Upper lobe of left lung (tissue), 6 donors: ENCODE results near the gene DMD. TPM values are rescaled to one million over a fixed set of nuclear protein-coding genes. Genes with fewer than 3 reads are reported as not detected.
"Not testable (repeated sequence)": the region's sequence is repeated elsewhere in the genome, so short reads cannot be mapped to it uniquely, and the experiment has no call there.

Experiments used
- ATAC-seq, 2 donors: fragments of 200-7000 bp; cut with Tn5 transposase; one replicate each; pipeline ENCODE4 v1.9.1; 2022; ENCODE audit warnings: mild to moderate bottlenecking in 2 of 2, moderate library complexity in 2 of 2; ENCODE audit not compliant: low FRiP score in 2 of 2
- DNase-seq, 2 donors: peaks; one replicate each; pipeline ENCODE4 v3.0.0-alpha.2; 2019 to 2020
- H3K27ac ChIP-seq, 4 donors: fragments of 200-600 bp; sonication (generic); one replicate each; pipeline ENCODE4 v1.5.1; 2016 to 2019
- H3K27me3 ChIP-seq, 4 donors: fragments of 200-600 bp; sonication (generic); one replicate each; pipeline ENCODE4 v1.5.1; 2017 to 2019
- H3K36me3 ChIP-seq, 4 donors: fragments of 200-600 bp; sonication (generic); one replicate each; pipeline ENCODE4 v1.5.1; 2016 to 2019
- H3K4me1 ChIP-seq, 4 donors: fragments of 200-600 bp; sonication (generic); one replicate each; pipeline ENCODE4 v1.5.1; 2018 to 2019
- H3K4me3 ChIP-seq, 4 donors: fragments of 200-600 bp; sonication (generic); one replicate each; pipeline ENCODE4 v1.5.1; 2017 to 2019; ENCODE audit warnings: mild to moderate bottlenecking in 2 of 4, moderate library complexity in 1 of 4
- H3K9me3 ChIP-seq, 4 donors: fragments of 200-600 bp; sonication (generic); one replicate each; pipeline ENCODE4 v1.5.1; 2018 to 2019
- CTCF ChIP-seq, 6 experiments: fragments of 450-650 bp in 4 of 6; fragments of 200-600 bp in 2 of 6; sonication (generic) in 2 of 6; IDR thresholded peaks; one replicate each; pipeline ENCODE4 v1.5.1; 2016 to 2019; ENCODE audit warnings: antibody characterized with exemption in 6 of 6
- EP300 ChIP-seq, 4 donors: sonication (generic); formaldehyde crosslinking; IDR thresholded peaks; one replicate each; pipeline ENCODE4 v1.5.1; 2017; ENCODE audit warnings: antibody characterized with exemption in 4 of 4, control low read depth in 2 of 4
- POLR2A ChIP-seq, 4 donors: fragments of 450-650 bp; IDR thresholded peaks; one replicate each; pipeline ENCODE4 v1.5.1; 2016 to 2017; ENCODE audit warnings: antibody characterized with exemption in 4 of 4, mild to moderate bottlenecking in 2 of 4
- POLR2AphosphoS5 ChIP-seq, 2 donors: sonication (generic); formaldehyde crosslinking; IDR thresholded peaks; one replicate each; pipeline ENCODE4 v1.5.1; 2017; ENCODE audit warnings: antibody characterized with exemption in 2 of 2
- WGBS, 2 donors: methylation state at CpG; one replicate each; pipeline ENCODE4 v1.1.5; 2017 to 2018; 5-methylcytosine and 5-hydroxymethylcytosine counted together
- total RNA-seq, 6 donors: library from RNA; depleted of rRNA in 4 of 6; stranded (reverse); fragments of >200 nt in 4 of 6; gene quantifications; one replicate each; pipeline versions ENCODE4 v1.1.0 to v1.2.1, GENCODE V29; 2016 to 2021
- donor health status: DM: no; HTN: no; CAD: no; lungs with moderate emphysema.
- donor health status: DM: no; HTN: yes; CAD: no; lungs with severe emphysema.

DMD gene
- total RNA-seq, 6 donors from 2014 or later: 12.5 to 37.0 (median 24.0) TPM

- H3K4me1 ChIP-seq: no peaks in the 10 kb centered on the region
- no peak overlapping the region for H3K4me3 ChIP-seq
- H3K27ac ChIP-seq: no peak overlapping the region
- 60 to 73% methylated on average over 3 of the region's 3 CpGs for WGBS, 2 donors
- no peak for DNase-seq
- H3K27me3 ChIP-seq: no peaks in the 10 kb centered on the region
- TF ChIP-seq EP300 (IDR thresholded peaks at IDR 0.05) (no peak), CTCF (IDR thresholded peaks at IDR 0.05) (no peak), POLR2A (IDR thresholded peaks at IDR 0.05) (no peak), POLR2AphosphoS5 (IDR thresholded peaks at IDR 0.05) (no peak)
- no peaks in the 10 kb centered on the region for H3K9me3 ChIP-seq
- H3K36me3 ChIP-seq: no peaks in the 10 kb centered on the region
- no peak for ATAC-seq
These were observed 116.3 kb downstream of the DMD start for GRCh38 chrX:33095079-33095478.

- H3K36me3 ChIP-seq: no peaks in the 10 kb centered on the region
- no peaks in the 10 kb centered on the region for H3K9me3 ChIP-seq
- no peak overlapping the region for H3K4me3 ChIP-seq
- TF ChIP-seq POLR2AphosphoS5 (IDR thresholded peaks at IDR 0.05) (no peak), EP300 (IDR thresholded peaks at IDR 0.05) (no peak)
- no peaks in the 10 kb centered on the region for H3K4me1 ChIP-seq
- H3K27me3 ChIP-seq: no peaks in the 10 kb centered on the region
- ATAC-seq: no peak
- no peak for DNase-seq
- no peak overlapping the region for H3K27ac ChIP-seq
These were observed 123.9 kb downstream of the DMD start for GRCh38 chrX:33087411-33087810.

GRCh38 chrX:33086886-33087285 lies 124.5 kb downstream of the DMD start:
- no peaks in the 10 kb centered on the region for H3K9me3 ChIP-seq
- TF ChIP-seq POLR2AphosphoS5 (IDR thresholded peaks at IDR 0.05) (no peak), EP300 (IDR thresholded peaks at IDR 0.05) (no peak), POLR2A (IDR thresholded peaks at IDR 0.05) (no peak), CTCF (IDR thresholded peaks at IDR 0.05) (no peak)
- no peak overlapping the region for H3K4me3 ChIP-seq
- no peaks in the 10 kb centered on the region for H3K27me3 ChIP-seq
- WGBS, 2 donors: 76 to 94% methylated on average over 1 of the region's 1 CpG
- no peak for DNase-seq
- no peaks in the 10 kb centered on the region for H3K36me3 ChIP-seq
- no peak for ATAC-seq
- no peak overlapping the region for H3K27ac ChIP-seq
- no peaks in the 10 kb centered on the region for H3K4me1 ChIP-seq

- 83 to 88% methylated on average over 1 of the region's 1 CpG for WGBS, 2 donors
- no peaks in the 10 kb centered on the region for H3K27me3 ChIP-seq
- H3K36me3 ChIP-seq: no peaks in the 10 kb centered on the region
- ATAC-seq: no peak
- no peak overlapping the region for H3K4me3 ChIP-seq
- H3K4me1 ChIP-seq: no peaks in the 10 kb centered on the region
- peaks cover 0 to 9% (median 0%) of the 10 kb centered on the region in 4 donors for H3K9me3 ChIP-seq
- TF ChIP-seq POLR2AphosphoS5 (IDR thresholded peaks at IDR 0.05) (no peak), POLR2A (IDR thresholded peaks at IDR 0.05) (no peak), CTCF (IDR thresholded peaks at IDR 0.05) (no peak), EP300 (IDR thresholded peaks at IDR 0.05) (no peak)
- no peak overlapping the region for H3K27ac ChIP-seq
- no peak for DNase-seq
These were observed 129.0 kb downstream of the DMD start for GRCh38 chrX:33082371-33082770.

- WGBS, 2 donors: 89 to 94% methylated on average over 3 of the region's 3 CpGs
- H3K4me1 ChIP-seq: no peaks in the 10 kb centered on the region
- no peak for TF ChIP-seq POLR2AphosphoS5 (IDR thresholded peaks at IDR 0.05)
- TF ChIP-seq EP300 (IDR thresholded peaks at IDR 0.05): no peak
- no peak for TF ChIP-seq CTCF (IDR thresholded peaks at IDR 0.05)
- TF ChIP-seq POLR2A (IDR thresholded peaks at IDR 0.05): no peak
- no peak for DNase-seq
- ATAC-seq: no peak
- peaks cover 0 to 13% (median 0%) of the 10 kb centered on the region in 4 donors for H3K9me3 ChIP-seq
- no peak overlapping the region for H3K4me3 ChIP-seq
- H3K27ac ChIP-seq: no peak overlapping the region
- no peaks in the 10 kb centered on the region for H3K27me3 ChIP-seq
- no peaks in the 10 kb centered on the region for H3K36me3 ChIP-seq
These were observed 133.1 kb downstream of the DMD start for GRCh38 chrX:33078273-33078672.

GRCh38 chrX:33073660-33074059 lies 137.7 kb downstream of the DMD start:
- H3K9me3 ChIP-seq, H3K4me3 ChIP-seq, H3K27ac ChIP-seq, DNase-seq, H3K36me3 ChIP-seq, ATAC-seq, H3K27me3 ChIP-seq, H3K4me1 ChIP-seq: not testable (repeated sequence)
- 88 to 96% methylated on average over 11 of the region's 11 CpGs for WGBS, 2 donors
